Anterior cingulate cortex (tissue), 58 donors: Measurements from ENCODE around the gene PDLIM5.
"Not testable (repeated sequence)": the region's sequence is repeated elsewhere in the genome, so short reads cannot be mapped to it uniquely, and the experiment has no call there.

ENCODE experiments used
- DNase-seq, 58 donors: peaks; one replicate each; lab custom pipeline; 2025; lab: John Stamatoyannopoulos, UW

The PDLIM5 gene, protein sequence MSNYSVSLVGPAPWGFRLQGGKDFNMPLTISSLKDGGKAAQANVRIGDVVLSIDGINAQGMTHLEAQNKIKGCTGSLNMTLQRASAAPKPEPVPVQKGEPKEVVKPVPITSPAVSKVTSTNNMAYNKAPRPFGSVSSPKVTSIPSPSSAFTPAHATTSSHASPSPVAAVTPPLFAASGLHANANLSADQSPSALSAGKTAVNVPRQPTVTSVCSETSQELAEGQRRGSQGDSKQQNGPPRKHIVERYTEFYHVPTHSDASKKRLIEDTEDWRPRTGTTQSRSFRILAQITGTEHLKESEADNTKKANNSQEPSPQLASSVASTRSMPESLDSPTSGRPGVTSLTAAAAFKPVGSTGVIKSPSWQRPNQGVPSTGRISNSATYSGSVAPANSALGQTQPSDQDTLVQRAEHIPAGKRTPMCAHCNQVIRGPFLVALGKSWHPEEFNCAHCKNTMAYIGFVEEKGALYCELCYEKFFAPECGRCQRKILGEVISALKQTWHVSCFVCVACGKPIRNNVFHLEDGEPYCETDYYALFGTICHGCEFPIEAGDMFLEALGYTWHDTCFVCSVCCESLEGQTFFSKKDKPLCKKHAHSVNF

GRCh38 chr4:94451695-94452475 lies at the start of gene PDLIM5:
PDLIM5 (plus strand) TSS chr4:94451942; CDS start chr4:94455289, 3,347 bp downstream.
- DNase-seq, result peak; percentile 22 to 94 (median 85)

DNA sequence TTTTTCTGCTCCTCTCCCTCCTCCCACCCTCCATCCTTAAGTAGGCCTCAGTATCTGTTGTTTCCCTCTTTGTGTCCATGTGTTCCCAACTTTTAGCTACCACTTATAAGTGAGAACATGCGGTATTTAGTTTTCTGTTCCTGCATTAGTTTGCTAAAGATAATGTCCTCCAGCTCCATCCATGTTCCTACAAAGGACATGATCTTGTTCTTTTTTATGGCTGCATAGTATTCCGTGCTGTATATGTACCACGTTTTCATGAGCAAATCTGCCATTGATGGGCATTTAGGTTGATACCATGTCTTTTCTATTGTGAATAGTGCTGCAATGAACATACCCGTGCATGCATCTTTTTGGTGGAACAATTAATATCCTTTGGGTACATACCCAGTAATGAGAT lies 49.3 kb upstream of the PDLIM5 start:
- not testable (repeated sequence) for DNase-seq

- DNase-seq, result no peak
Observed at GRCh38 chr4:94403751-94404150, 48.0 kb upstream of the PDLIM5 start.

- peak in 37 of 58 donors; percentile 1 to 71 (median 26) for DNase-seq
Observed at GRCh38 chr4:94406668-94407437, 44.9 kb upstream of the PDLIM5 start.

DNA sequence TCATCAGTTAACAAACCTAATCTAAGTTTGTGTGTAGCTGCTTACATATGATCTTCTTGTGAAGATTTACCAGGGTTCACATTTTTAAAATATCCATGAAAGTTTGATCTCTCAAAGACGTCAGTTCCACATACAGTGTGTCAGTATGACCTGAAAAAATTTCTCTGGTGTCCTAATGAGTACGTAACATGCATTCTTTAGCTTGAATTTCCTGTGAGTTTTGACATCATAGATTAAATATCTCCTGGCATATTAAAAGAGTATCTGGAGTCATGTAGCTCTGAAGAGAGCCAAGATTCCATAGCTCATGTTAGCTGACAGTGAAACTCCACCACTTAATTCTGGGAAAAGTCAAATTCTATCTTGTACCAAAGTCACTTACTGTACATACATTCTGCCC lies 43.9 kb upstream of the PDLIM5 start:
- no peak for DNase-seq

DNA sequence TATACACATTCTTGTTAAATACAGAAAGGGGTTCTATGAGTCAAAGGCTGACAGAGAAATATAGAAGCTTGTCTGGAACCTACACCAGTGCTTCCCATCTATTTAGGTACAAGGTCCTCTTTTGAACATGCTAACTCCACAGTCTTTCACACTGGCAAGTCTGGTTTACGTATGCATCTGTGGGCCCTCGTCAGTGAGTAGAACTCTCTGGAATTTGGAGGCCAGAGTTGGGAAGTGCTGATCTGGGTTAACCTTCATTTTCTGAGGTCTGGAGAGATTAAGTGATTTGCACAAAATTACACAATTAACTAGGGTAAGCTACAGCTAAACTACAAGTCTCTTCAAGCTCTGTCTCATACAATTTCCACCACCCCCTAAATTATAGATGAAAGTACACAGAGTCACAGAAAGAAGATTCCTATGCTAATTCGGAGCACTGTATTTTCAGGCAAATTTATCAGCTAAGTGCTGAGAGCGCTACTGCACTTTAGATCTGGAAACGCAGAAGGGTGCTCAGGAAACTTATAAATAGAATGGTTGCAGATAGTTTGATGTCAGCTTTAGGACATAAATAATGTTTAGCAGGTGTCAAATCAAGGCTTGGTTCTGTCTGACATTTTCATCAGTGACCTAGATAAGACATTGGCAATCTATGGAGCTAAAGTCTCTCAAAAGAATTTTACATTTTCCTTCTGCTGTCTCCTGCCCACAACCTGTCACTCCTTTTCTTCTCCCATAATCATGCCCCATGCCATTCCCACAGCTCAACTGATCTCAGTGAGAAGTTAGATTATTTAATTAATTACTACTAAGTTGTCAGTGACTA lies 43.0 kb upstream of the PDLIM5 start:
- no peak for DNase-seq

GRCh38 chr4:94409375-94409679 lies 42.4 kb upstream of the PDLIM5 start:
- no peak for DNase-seq

DNA sequence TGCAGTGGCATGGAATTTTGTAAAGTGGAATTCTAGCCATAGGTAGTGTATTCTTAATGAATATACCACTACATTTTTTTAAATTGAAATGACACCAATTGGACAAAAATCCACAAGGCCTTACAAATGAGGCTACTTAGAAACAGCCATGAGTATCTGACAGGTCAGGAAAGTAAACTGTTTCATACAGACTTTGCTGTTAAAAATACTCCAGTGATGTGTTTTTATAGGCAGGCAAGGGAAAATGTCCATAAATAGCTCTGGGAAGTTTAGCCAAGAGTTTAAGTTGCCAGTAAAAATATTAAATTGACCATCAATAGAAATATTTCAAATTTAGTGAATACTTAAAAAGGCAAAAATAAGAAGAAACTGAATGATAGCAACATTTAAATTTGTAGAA lies 41.8 kb upstream of the PDLIM5 start:
- no peak for DNase-seq

DNA sequence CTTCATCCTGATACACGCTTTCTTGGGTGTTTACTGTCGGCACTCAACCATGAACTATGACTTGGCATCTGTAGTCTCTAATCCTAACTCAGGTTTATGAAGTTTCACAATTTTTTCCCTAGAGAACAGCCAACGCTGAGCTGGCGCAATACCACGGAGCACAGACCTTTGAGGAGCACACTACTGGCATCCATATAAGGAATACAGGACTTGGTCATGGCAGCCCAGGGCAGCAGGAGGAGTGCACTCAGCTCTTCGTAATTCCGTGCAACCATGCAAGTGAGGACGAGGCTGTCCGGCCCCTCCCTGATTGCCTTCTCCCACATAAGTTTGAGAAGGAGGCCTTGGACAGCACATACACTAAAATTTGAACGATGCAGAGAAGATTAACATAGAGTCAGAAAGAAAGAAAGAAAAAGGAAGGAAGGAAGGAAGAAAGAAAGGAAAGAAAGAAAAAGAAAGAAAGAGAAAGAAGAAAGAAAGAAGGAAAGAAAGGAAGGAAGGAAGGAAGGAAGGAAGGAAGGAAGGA lies 41.0 kb upstream of the PDLIM5 start:
- DNase-seq, result no peak

GRCh38 chr4:94411296-94411695 lies 40.4 kb upstream of the PDLIM5 start:
- no peak for DNase-seq

GRCh38 chr4:94412019-94412657 lies 39.6 kb upstream of the PDLIM5 start:
- DNase-seq, result no peak

DNA sequence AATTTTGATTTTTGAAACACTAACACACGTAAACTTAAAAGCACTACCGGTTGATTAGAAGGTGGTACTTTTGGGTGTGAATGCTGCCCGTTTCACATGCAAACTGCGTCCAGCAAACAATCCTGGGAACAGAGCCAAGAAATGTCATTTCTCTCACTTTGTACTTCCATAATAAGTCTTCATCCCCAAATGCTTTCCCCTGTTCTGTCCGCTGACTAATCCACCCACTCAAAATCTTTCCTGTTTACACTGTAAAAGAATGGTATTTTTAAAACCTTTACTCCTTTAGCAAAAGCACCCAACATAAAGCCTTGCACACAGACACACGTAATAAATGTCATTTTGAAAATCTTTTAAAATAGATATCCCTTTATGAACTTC lies 39.1 kb upstream of the PDLIM5 start:
- DNase-seq, result no peak

DNA sequence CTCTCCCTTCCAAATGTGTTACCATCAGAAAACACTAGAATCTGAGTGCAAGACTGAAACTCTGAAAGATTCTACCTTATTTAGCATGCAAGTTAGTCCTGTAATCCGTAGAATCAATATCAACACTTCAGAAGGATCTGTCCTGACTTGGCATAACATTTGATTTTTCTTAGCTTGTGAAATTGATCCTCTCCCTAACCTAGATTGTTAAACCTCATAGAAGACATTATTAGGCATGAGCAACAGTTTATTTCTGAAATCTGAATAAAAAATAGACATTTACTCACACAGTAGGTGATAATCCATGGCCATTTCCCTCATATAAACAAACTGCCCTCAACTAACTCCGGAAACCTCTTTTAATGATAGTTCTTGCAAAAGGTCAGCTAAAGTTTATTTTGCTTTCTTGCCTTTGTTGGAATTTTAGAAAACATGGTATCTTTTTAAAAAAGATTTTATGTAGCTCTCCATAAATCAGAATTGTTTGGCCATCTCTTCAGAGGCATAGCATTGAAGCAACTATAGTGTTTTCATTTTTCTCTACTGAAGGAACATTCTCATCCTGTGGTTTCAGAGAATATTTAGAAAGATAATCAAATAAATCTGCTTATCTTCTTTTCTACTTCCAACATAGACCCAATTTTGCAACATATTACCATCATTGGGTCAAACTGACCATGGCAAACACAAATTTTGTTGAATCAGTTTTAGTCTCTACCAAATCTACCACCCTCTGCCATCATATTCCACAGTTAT lies 38.5 kb upstream of the PDLIM5 start:
- no peak for DNase-seq

DNA sequence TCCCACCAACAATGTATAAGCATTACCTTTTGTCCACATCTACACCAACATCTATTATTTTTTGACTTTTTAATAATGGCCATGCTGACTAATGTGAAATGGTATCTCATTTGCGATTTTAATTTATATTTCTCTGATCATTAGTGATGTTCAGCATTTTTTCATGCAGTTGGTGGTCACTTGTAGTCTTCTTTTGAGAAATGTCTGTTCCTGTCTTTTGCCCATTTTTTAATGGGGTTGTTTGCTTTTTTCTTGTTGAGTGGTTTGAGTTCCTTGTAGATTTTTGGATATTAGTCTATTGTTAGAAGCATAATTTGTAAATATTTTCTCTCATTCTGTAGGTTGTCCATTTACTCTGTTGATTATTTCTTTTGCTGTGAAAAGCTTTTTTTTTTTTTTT lies 36.8 kb upstream of the PDLIM5 start:
- no peak for DNase-seq

DNA sequence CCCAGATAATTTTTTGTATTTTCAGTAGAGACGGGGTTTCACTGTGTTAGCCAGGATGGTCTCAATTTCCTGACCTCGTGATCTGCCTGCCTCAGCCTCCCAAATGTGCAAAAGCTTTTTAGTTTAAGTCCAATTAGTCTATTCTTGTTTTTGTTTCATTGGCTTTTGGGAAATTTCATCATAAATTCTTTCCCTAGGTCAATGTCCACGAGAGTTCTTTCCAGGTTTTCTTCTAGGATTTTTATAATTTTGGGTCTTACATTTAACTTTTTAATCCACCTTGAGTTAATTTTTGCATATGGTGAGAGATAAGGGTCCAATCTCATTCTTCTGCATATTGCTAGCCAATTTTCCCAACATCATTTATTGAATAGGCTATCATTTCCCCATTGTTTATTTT lies 36.3 kb upstream of the PDLIM5 start:
- DNase-seq, result no peak

DNA sequence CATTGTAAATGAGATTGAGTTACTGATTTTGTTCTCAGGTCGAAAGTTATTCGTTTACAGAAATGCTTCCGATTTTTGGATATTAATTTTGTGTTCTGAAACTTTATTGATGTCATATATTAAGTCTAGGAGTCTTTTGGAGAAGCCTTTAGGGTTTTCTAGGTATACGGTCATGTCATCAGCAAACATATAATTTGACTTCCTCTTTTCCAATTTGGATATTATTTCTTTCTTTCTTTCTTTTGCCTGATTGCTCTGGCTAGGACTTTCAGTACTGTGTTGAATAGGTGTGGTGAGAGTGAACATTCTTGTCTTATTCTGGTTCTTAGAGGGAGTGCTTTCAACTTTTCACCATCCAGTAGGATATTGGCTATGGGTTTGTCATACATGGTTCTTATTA lies 35.4 kb upstream of the PDLIM5 start:
- no peak for DNase-seq

DNA sequence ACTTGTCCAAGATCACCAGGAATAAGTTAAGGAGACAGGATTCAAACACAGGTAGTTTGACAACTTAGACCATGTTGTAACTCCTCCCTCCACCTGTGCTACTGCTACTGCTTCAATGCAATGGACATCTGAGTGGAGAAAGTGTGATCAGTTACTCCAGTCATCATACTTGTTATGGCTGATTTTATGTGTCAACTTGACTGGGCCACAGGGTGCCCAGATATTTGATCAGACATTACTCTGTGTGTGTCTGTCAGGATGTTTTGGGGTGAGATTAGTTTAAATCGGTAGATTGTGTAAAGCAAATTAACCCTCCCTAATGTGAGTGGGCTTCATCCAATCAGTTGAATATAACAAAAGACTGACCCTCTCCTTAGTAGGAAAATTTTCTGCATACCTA lies 34.8 kb upstream of the PDLIM5 start:
- DNase-seq, result no peak

GRCh38 chr4:94419549-94419948 lies 32.2 kb upstream of the PDLIM5 start:
- no peak for DNase-seq
